ENCODE data around the gene NOA1.
A peak's percentile ranks its signal among the peaks of the same experiment; 100 is the strongest.

The NOA1 gene

DNA sequence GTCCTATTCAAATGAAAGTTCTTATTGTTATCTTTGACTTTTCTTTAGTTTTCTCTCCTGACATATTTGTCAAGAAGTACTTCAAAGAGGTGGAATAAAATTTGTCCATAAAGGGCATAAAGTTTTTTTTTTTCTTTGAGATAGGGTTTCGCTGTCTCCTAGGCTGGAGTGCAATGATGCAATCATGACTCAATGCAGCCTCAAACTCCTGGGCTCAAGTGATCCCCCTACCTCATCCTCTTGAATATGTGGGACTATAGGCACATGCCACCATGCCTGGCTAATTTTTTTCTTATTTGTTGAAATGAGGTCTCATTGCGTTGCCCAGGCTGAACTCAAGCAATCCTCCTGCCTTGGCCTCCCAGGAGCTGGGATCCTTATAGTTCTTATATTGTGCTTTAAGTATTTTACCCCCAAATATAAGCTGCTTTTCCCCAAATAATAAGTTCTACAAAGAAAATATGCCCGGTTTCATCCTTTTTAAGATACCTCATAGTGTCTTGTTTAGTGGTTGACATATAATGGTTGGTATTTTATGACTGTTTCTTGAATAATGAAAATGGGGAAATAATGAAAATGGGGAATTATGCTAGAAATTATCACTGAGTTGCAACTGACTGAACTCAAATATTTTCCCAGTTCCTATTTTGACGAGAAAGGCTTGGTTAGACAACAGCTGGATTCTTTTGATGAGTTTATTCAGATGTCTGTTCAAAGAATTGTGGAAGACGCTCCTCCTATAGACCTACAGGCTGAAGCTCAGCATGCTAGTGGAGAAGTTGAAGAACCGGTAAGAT lies 12.9 kb upstream of the NOA1 start:
- TF ChIP-seq, protein P1, sequence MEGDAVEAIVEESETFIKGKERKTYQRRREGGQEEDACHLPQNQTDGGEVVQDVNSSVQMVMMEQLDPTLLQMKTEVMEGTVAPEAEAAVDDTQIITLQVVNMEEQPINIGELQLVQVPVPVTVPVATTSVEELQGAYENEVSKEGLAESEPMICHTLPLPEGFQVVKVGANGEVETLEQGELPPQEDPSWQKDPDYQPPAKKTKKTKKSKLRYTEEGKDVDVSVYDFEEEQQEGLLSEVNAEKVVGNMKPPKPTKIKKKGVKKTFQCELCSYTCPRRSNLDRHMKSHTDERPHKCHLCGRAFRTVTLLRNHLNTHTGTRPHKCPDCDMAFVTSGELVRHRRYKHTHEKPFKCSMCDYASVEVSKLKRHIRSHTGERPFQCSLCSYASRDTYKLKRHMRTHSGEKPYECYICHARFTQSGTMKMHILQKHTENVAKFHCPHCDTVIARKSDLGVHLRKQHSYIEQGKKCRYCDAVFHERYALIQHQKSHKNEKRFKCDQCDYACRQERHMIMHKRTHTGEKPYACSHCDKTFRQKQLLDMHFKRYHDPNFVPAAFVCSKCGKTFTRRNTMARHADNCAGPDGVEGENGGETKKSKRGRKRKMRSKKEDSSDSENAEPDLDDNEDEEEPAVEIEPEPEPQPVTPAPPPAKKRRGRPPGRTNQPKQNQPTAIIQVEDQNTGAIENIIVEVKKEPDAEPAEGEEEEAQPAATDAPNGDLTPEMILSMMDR (IDR thresholded peaks at IDR 0.05): no peak

GRCh38 chr4:56986952-56987351 lies 9.5 kb upstream of the NOA1 start:
- TF ChIP-seq, protein P1 (IDR thresholded peaks at IDR 0.05): no peak

DNA sequence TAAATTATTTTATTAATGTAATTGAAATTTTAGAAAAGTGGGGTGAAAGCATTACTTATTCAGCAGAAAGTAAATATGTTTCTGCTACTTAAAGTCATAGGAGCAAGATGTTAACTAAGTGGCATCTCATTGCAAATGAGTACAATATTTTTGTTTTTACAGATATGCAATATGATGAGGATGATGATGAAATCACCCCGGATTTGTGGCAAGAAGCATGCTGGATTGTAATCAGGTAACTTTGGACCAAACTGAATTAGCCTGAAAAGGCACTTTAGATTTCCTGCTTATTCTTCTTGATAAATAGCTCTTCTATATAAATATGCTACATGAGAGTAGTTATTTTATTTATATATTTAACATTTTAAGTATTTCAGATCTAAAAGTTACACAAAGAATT lies 8.8 kb upstream of the NOA1 start:
- TF ChIP-seq, protein P1 (IDR thresholded peaks at IDR 0.05): no peak

DNA sequence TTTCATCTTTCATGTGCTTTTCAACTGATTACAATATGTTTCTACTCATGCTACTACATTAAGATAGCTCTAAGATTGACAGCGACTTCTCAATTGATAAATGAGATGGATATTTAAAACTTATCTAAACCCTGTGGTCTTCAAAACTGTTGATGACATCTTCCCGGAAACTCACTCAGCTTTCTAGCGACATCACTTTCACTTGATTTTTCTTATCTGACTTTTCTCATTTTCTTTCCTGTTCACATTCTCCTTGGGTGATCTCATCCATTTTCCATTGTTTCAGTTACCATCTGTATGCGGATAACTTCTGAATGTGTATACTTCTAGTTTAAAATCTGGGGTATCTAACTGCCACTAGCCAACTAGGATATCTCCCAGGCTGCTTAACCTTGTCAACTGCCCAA lies 4.4 kb upstream of the NOA1 start:
- TF ChIP-seq, protein P1 (IDR thresholded peaks at IDR 0.05): no peak

- TF ChIP-seq, protein P1 (IDR thresholded peaks at IDR 0.05): no peak
Measured at GRCh38 chr4:56979421-56980072, 2.1 kb upstream of the NOA1 start.

DNA sequence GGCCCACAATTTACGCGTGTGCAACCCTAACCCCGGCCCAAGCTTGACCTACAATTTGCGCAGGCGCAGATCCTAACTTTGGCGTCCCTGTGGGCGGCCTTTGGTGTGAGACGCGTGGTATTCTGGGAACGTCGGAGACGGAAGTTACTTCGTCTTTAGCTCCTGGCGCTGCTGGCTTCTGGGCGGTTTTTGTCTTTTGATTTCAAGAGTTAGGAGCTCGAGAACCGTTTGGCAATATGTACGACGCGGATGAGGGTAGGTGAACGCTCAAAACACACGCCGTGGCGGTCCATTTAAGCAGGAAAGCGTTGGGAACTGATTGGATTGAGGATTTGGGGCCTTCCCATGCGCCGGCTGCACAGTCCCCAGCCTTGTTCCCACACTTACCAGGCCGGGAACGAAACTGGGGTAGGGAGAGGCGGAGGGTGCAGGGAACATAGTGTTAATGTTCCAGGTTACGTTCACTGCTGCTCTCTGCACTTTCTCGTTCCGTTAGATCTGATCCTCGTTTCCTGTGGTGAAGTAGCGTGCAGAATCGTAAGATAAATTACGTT lies 1.4 kb upstream of the NOA1 start, which contains the start of gene POLR2B:
Gene POLR2B, plus strand, starts transcription at position 147 of the 554 bp plus-strand sequence. Its CDS starts 90 bp downstream, at position 237.
- TF ChIP-seq, protein P1 (IDR thresholded peaks at IDR 0.05): no peak

- TF ChIP-seq, protein P1 (IDR thresholded peaks at IDR 0.05): peak; percentile 36; the same call in 1 of the 2 replicates
Measured at GRCh38 chr4:56976837-56977320, 527 bp downstream of the NOA1 start.
